Transverse colon (tissue), 3 donors: ENCODE measurements around the gene KRT27.

Source experiments
- POLR2A ChIP-seq: fragments of 450-650 bp; IDR thresholded peaks from one replicate; pipeline ENCODE4 v1.6.1; 2016; ENCODE audit warnings: antibody characterized with exemption, mild to moderate bottlenecking, moderate library complexity
- POLR2AphosphoS5 ChIP-seq, 3 donors: sonication (generic); formaldehyde crosslinking; IDR thresholded peaks; one replicate each; pipeline ENCODE4 v1.6.1; 2016; ENCODE audit warnings: antibody characterized with exemption in 3 of 3

GRCh38 chr17:40738553-40738952 lies 43.8 kb downstream of the KRT27 start:
- TF ChIP-seq POLR2AphosphoS5 (IDR thresholded peaks at IDR 0.05) (no peak), POLR2A (no peak)
